HEK293 (cell line): ENCODE data around the gene GTPBP3.

ENCODE experiments used
- RBAK ChIP-seq: fragments of 450-650 bp; formaldehyde crosslinking; IDR thresholded peaks from 2 replicates; pipeline ENCODE4 v1.5.1; 2016; ENCODE audit warnings: missing biosample characterization, missing genetic modification characterization
- SP3 ChIP-seq: fragments of 450-650 bp; formaldehyde crosslinking; IDR thresholded peaks from 2 replicates; pipeline ENCODE4 v1.5.1; 2016; ENCODE audit warnings: missing biosample characterization, missing genetic modification characterization
- TSHZ1 ChIP-seq: fragments of 450-650 bp; formaldehyde crosslinking; IDR thresholded peaks from 2 replicates; pipeline ENCODE4 v1.5.1; 2016; ENCODE audit warnings: missing biosample characterization, missing genetic modification characterization, borderline replicate concordance
- ZBTB26 ChIP-seq: fragments of 450-650 bp; formaldehyde crosslinking; optimal IDR thresholded peaks from 2 replicates; pipeline ENCODE3; 2016; ENCODE audit warnings: missing biosample characterization, mild to moderate bottlenecking, missing genetic modification characterization
- ZFP41 ChIP-seq: fragments of 450-650 bp; formaldehyde crosslinking; IDR thresholded peaks from 2 replicates; pipeline ENCODE4 v1.5.1; 2016; ENCODE audit warnings: missing biosample characterization, missing genetic modification characterization, borderline replicate concordance
- ZNF157 ChIP-seq: fragments of 450-650 bp; formaldehyde crosslinking; IDR thresholded peaks from 2 replicates; pipeline ENCODE4 v1.5.1; 2016; ENCODE audit warnings: missing biosample characterization, missing genetic modification characterization
- ZNF174 ChIP-seq: fragments of 450-650 bp; formaldehyde crosslinking; IDR thresholded peaks from 2 replicates; pipeline ENCODE4 v1.5.0; 2017; ENCODE audit warnings: missing biosample characterization, mild to moderate bottlenecking, missing genetic modification characterization
- ZNF266 ChIP-seq: fragments of 450-650 bp; formaldehyde crosslinking; IDR thresholded peaks from 2 replicates; pipeline ENCODE4 v1.5.1; 2016; ENCODE audit warnings: missing biosample characterization, missing genetic modification characterization, low read depth
- ZNF274 ChIP-seq, 2 experiments: fragments of 200-500 bp in 1 of 2; fragments of 450-650 bp in 1 of 2; sonication (Bioruptor generic) in 1 of 2; formaldehyde crosslinking in 1 of 2; IDR thresholded peaks; 2 replicates each; pipeline versions ENCODE4 v1.5.1 to v1.6.1; 2014 to 2016; ENCODE audit warnings: borderline replicate concordance in 1 of 2, inconsistent platforms in 1 of 2, low read length in 1 of 2, missing biosample characterization in 1 of 2, missing genetic modification characterization in 1 of 2
- ZNF302 ChIP-seq: fragments of 450-650 bp; formaldehyde crosslinking; IDR thresholded peaks from 2 replicates; pipeline ENCODE4 v1.5.1; 2016; ENCODE audit warnings: missing biosample characterization, missing genetic modification characterization, low read depth
- ZNF366 ChIP-seq: fragments of 450-650 bp; formaldehyde crosslinking; conservative IDR thresholded peaks from 2 replicates; pipeline ENCODE4 v1.5.1; 2016; ENCODE audit warnings: missing biosample characterization, missing genetic modification characterization
- ZNF391 ChIP-seq: fragments of 450-650 bp; formaldehyde crosslinking; IDR thresholded peaks from 2 replicates; pipeline ENCODE4 v1.5.1; 2016; ENCODE audit warnings: low read depth, missing biosample characterization, missing genetic modification characterization, borderline replicate concordance
- ZNF404 ChIP-seq: fragments of 450-650 bp; formaldehyde crosslinking; IDR thresholded peaks from 2 replicates; pipeline ENCODE4 v1.5.1; 2017; ENCODE audit warnings: missing biosample characterization, missing genetic modification characterization
- ZNF426 ChIP-seq: fragments of 450-650 bp; formaldehyde crosslinking; IDR thresholded peaks from 2 replicates; pipeline ENCODE4 v1.5.1; 2017; ENCODE audit warnings: missing biosample characterization, missing genetic modification characterization, mild to moderate bottlenecking, inconsistent platforms, moderate library complexity
- ZNF449 ChIP-seq: fragments of 450-650 bp; formaldehyde crosslinking; IDR thresholded peaks from 2 replicates; pipeline ENCODE4 v1.5.1; 2017; ENCODE audit warnings: missing biosample characterization, mild to moderate bottlenecking, missing genetic modification characterization, moderate library complexity
- ZNF521 ChIP-seq: fragments of 450-650 bp; formaldehyde crosslinking; IDR thresholded peaks from 2 replicates; pipeline ENCODE4 v1.5.1; 2017; ENCODE audit warnings: missing biosample characterization, mild to moderate bottlenecking, missing genetic modification characterization
- ZNF626 ChIP-seq: fragments of 450-650 bp; sonication (Bioruptor Pico); formaldehyde crosslinking; IDR thresholded peaks from 2 replicates; pipeline ENCODE4 v1.5.1; 2018; ENCODE audit warnings: missing biosample characterization, missing genetic modification characterization, inconsistent platforms
- ZNF660 ChIP-seq: fragments of 450-650 bp; IDR thresholded peaks from 2 replicates; pipeline ENCODE4 v1.5.1; 2018; ENCODE audit warnings: missing biosample characterization, mild to moderate bottlenecking, missing genetic modification characterization
- ZNF707 ChIP-seq: fragments of 450-650 bp; formaldehyde crosslinking; IDR thresholded peaks from 2 replicates; pipeline ENCODE4 v1.5.1; 2016; ENCODE audit warnings: missing biosample characterization, missing genetic modification characterization
- ZNF843 ChIP-seq: fragments of 450-650 bp; formaldehyde crosslinking; IDR thresholded peaks from 2 replicates; pipeline ENCODE4 v1.5.1; 2016; ENCODE audit warnings: missing biosample characterization, missing genetic modification characterization
- ZSCAN23 ChIP-seq: fragments of 450-650 bp; formaldehyde crosslinking; IDR thresholded peaks from 2 replicates; pipeline ENCODE4 v1.5.1; 2016; ENCODE audit warnings: missing biosample characterization, missing genetic modification characterization
- ZSCAN5A ChIP-seq: fragments of 450-650 bp; formaldehyde crosslinking; IDR thresholded peaks from 2 replicates; pipeline ENCODE4 v1.5.1; 2016; ENCODE audit warnings: missing biosample characterization, missing genetic modification characterization
- TF ChIP-seq, protein P1 (sequence below): fragments of 450-650 bp; formaldehyde crosslinking; IDR thresholded peaks from 2 replicates; pipeline ENCODE4 v1.5.1; 2016; ENCODE audit warnings: missing biosample characterization, missing genetic modification characterization
- TF ChIP-seq, protein P2 (sequence below): fragments of 450-650 bp; formaldehyde crosslinking; conservative IDR thresholded peaks from 2 replicates; pipeline ENCODE4 v1.5.1; 2016; ENCODE audit warnings: low read depth, missing biosample characterization, missing genetic modification characterization

GTPBP3 gene

GRCh38 chr19:17348700-17349099, 11.3 kb downstream of the GTPBP3 start (continued):
- no peak for TF ChIP-seq TSHZ1 (tag by site-specific recombination)
- TF ChIP-seq, protein P1, sequence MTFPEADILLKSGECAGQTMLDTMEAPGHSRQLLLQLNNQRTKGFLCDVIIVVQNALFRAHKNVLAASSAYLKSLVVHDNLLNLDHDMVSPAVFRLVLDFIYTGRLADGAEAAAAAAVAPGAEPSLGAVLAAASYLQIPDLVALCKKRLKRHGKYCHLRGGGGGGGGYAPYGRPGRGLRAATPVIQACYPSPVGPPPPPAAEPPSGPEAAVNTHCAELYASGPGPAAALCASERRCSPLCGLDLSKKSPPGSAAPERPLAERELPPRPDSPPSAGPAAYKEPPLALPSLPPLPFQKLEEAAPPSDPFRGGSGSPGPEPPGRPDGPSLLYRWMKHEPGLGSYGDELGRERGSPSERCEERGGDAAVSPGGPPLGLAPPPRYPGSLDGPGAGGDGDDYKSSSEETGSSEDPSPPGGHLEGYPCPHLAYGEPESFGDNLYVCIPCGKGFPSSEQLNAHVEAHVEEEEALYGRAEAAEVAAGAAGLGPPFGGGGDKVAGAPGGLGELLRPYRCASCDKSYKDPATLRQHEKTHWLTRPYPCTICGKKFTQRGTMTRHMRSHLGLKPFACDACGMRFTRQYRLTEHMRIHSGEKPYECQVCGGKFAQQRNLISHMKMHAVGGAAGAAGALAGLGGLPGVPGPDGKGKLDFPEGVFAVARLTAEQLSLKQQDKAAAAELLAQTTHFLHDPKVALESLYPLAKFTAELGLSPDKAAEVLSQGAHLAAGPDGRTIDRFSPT (tag by site-specific recombination) = peak; percentile 78
- no peak for TF ChIP-seq ZNF404 (tag by site-specific recombination)
- no peak for TF ChIP-seq ZNF626 (tag by site-specific recombination)
- TF ChIP-seq RBAK (tag by site-specific recombination) = no peak
- TF ChIP-seq ZNF707 (tag by site-specific recombination) = no peak
- TF ChIP-seq ZNF174 = no peak
- no peak for TF ChIP-seq ZNF266
- TF ChIP-seq SP3 (tag by site-specific recombination) = no peak
- no peak for TF ChIP-seq ZSCAN5A (tag by site-specific recombination)
- TF ChIP-seq ZNF274 (IDR thresholded peaks at IDR 0.05; ENCODE audit: low read length) = no peak
- TF ChIP-seq ZNF274 (tag by site-specific recombination; IDR thresholded peaks at IDR 0.05; ENCODE audit: borderline replicate concordance) = no peak
- TF ChIP-seq ZNF449 (tag by site-specific recombination) = no peak
- TF ChIP-seq ZNF366 (tag by site-specific recombination) = no peak
- TF ChIP-seq ZNF660 (tag by site-specific recombination) = no peak
- TF ChIP-seq ZNF521 (tag by site-specific recombination) = no peak
- TF ChIP-seq ZNF391 = no peak
- no peak for TF ChIP-seq ZNF426
- TF ChIP-seq ZNF157 (tag by site-specific recombination) = no peak
- no peak for TF ChIP-seq ZNF843 (tag by site-specific recombination)
- TF ChIP-seq ZFP41 = no peak
- TF ChIP-seq ZBTB26 = no peak
- no peak for TF ChIP-seq ZSCAN23 (tag by site-specific recombination)
- TF ChIP-seq, protein P2, sequence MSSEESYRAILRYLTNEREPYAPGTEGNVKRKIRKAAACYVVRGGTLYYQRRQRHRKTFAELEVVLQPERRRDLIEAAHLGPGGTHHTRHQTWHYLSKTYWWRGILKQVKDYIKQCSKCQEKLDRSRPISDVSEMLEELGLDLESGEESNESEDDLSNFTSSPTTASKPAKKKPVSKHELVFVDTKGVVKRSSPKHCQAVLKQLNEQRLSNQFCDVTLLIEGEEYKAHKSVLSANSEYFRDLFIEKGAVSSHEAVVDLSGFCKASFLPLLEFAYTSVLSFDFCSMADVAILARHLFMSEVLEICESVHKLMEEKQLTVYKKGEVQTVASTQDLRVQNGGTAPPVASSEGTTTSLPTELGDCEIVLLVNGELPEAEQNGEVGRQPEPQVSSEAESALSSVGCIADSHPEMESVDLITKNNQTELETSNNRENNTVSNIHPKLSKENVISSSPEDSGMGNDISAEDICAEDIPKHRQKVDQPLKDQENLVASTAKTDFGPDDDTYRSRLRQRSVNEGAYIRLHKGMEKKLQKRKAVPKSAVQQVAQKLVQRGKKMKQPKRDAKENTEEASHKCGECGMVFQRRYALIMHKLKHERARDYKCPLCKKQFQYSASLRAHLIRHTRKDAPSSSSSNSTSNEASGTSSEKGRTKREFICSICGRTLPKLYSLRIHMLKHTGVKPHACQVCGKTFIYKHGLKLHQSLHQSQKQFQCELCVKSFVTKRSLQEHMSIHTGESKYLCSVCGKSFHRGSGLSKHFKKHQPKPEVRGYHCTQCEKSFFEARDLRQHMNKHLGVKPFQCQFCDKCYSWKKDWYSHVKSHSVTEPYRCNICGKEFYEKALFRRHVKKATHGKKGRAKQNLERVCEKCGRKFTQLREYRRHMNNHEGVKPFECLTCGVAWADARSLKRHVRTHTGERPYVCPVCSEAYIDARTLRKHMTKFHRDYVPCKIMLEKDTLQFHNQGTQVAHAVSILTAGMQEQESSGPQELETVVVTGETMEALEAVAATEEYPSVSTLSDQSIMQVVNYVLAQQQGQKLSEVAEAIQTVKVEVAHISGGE = no peak
- no peak for TF ChIP-seq ZNF302 (tag by site-specific recombination)
